Cerebellar cortex (tissue), 1 donor: ENCODE measurements around the gene MYB.

Source experiments
- DNase-seq: peaks from one replicate; pipeline ENCODE4 v3.0.0-alpha.2; 2015; ENCODE audit warnings: low spot score

Gene MYB

DNA sequence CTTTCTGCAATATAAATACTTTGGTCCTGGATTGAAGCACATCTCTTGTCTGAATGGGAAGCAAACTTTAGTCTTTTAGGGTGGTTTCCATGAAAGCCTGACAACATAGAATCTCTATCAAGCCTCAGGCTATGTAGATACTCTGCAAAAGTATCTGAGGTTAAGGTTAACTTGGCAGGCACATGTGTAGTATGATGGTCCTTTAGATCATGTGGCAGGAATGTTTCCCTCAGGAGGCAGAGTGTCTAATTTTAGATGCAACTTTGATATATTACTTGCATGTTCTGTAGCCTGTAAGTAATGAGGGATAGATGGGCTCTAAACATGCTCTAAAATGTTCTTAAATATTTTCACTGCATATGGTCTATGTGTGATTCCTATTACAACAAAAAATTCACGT, 8.2 kb downstream of the MYB start:
- DNase-seq: no peak

DNA sequence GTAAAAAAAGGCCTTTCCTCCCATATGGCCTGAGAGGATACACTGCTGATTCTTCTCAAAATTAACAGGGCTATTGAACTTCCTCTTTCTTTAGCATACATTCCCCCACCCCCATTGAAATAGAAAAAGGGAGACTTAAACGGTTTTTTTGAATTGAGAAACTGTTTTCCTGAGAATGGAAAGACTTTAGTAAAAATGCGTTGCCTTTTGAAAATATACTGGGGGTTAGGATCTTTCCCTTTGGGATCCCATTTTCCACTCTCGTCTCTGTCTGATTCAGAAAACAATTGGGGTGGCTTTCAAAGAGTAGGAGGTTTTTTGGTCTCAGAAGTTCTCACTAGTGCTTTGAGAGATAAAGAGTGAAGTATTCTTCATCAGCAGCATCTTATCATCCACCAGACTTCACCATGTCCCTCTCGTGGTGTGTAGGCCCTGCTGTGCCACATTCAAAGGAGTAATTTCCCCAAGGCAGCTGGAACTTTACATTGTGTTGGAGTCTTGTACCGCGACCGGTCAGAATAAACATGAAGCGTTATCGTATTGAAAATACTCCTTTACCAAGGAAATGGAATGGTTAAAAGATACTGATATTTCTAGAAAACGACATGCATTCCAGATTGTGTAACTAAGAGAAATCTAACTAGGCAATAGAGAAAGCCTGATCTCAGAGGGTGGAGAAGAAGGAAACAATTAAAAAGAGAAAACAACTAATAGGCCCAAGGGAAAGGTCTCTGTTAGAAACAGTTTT, 10.6 kb downstream of the MYB start:
- DNase-seq: no peak

DNA sequence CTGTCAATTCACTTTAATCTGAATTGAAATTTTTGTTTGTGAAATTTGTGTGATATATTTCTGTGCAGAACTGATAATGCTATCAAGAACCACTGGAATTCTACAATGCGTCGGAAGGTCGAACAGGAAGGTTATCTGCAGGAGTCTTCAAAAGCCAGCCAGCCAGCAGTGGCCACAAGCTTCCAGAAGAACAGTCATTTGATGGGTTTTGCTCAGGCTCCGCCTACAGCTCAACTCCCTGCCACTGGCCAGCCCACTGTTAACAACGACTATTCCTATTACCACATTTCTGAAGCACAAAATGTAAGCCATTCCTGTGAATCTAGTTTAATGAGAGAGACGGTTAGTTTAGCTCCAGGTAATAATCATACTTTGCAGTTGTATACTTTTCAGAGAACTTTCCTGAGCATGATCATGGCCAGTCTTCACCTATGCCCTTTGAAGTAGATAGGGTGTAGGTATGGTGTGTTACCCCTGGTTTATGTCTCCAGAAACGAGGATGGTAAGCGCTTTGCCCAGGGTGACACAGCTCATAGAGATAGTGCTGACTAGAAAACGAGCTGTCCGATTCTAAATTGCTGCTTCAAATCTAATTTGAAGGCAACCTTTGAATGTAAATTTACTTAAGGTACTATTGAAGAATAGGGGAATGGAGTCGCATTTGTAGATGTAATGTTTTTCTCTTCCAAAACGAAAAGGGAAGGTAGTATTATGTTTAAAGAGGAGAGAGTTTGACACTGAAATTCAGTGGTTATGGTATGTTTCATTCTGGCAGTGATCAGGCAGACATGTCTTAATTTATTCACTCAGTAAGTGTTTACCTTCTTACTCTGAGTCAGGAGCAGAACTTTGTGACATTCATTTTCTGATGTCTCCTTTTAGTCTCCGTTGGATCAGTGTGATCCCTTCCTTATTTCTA, 11.4 kb downstream of the MYB start:
- DNase-seq: no peak

DNA sequence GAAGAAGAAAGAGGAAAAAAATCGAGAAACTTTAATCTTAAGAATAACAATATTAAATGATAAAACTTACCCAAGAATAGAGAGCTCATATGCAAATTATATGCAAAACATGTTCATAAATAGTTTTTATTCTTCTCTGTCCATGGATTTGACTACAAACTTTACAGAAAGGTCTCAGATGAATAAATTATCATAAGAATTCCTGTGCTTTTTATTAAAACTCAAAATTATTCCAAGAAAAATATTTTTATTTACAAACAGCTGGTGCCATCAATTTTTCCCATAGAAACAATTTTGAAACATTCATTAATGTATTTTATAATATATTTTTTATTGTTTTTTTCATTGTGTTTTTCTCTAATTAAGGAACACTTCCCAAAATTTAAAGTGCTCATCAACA, 12.1 kb downstream of the MYB start:
- no peak for DNase-seq

DNA sequence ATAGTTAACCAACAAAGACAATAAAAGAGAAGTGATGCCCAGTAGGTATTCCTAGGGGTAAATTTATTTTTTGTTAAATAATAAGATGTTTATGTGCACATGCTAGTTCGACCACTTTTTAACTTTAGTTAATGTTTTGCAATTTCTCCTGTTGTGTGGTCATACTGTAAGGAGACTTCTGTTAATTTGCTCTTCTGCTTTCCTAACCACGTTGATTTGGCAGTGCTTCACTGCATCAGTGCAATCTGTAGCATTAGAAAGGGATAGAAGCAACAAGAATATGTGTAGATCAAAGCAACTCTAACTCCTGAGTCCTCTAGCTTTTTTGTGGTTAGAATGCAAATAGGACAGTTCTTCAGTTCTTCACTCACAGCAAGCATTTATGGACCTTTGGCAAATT, 13.9 kb downstream of the MYB start:
- DNase-seq: no peak

DNA sequence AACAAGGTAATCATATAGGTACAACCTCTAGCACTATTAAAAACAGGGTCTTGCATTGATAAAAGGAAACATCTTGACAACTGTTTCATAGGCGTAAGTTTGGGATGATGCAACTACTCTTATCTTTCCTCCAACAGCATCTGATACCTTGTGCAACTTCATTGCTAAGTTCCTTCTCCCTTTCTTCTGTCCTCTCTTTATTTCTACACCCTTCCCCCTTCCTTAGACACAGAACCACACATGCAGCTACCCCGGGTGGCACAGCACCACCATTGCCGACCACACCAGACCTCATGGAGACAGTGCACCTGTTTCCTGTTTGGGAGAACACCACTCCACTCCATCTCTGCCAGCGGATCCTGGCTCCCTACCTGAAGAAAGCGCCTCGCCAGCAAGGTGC, 14.4 kb downstream of the MYB start:
- no peak for DNase-seq

DNA sequence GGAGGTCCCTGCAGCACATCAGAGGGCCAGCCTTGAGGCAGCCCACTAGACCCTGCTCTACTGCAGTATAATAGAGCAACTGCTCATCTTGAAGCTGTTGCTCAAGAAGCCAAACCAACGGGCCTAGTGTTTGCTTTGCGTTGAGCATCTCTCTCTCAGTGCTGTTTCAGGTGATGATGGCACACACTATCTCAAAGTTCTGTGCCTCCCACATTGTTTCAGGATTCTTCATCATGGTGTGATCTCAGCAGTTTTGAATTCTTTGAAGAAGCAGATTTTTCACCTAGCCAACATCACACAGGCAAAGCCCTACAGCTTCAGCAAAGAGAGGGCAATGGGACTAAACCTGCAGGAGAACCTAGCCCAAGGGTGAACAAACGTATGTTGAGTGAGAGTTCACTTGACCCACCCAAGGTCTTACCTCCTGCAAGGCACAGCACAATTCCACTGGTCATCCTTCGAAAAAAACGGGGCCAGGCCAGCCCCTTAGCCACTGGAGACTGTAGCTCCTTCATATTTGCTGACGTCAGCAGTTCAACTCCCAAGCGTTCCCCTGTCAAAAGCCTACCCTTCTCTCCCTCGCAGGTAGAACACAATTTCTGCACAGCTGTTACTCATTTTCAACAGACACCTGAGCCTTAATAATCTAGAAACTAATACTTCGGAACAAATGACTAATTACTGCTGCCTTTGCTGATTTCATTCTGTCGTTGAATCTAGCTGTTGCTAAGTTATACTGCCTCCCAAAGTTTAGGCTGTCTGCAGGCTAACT, 15.8 kb downstream of the MYB start:
- no peak for DNase-seq

DNA sequence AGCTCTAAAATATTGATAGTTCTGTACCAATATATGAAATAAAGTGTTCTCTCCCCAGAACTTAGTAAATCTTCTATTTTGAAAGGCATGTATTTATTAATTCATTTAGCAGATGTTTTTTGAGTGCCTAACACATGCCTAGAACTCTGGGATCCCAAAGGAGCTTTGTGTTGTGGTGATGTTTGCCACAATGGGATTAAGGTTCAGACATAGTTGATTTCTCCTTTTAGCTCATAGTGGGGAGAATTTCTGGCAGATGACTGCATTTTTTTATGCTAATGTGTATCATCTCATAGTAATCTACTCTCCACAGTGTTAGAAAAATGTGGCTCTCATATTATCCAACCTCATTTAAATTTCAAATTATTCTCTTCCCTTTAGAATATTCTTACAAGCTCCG, 21.7 kb downstream of the MYB start:
- DNase-seq: no peak

DNA sequence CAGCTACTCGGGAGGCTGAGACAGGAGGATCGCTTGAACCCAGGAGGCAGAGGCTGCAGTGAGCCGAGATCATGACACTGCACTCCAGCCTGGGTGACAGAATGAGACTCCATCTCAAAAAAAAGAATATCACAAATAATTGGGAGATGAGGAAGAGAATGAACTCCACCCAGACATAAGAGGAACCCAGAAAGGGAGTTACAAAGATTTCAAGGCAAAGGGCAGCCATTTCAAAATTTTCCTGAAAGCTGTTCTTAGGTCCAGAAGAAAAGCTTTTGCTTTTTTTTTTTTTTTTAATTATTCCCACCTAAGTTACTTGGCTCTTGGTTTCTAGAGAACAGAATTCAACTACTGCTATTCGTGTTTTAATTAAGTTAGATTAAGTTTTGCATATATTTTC, 23.8 kb downstream of the MYB start:
- no peak for DNase-seq

DNA sequence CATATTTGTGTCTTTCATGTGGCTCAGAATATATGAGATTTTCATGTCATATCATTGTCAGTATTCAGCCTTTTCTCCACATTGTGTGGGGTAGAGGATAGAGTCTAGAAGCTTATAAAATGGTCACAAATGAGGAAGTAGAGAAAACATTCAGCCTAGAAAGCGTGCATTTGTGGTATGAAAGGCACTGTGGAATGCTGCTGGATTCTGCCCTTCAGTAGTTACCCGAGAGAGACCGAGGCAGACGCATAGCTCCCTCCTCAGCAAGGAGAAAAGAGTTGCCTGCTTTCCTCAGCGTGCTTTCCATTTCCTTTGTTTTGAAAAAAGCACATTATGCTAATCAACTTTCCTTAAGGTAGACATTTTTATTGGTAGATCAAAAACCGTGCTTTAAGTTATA, 28.7 kb downstream of the MYB start:
- no peak for DNase-seq

DNA sequence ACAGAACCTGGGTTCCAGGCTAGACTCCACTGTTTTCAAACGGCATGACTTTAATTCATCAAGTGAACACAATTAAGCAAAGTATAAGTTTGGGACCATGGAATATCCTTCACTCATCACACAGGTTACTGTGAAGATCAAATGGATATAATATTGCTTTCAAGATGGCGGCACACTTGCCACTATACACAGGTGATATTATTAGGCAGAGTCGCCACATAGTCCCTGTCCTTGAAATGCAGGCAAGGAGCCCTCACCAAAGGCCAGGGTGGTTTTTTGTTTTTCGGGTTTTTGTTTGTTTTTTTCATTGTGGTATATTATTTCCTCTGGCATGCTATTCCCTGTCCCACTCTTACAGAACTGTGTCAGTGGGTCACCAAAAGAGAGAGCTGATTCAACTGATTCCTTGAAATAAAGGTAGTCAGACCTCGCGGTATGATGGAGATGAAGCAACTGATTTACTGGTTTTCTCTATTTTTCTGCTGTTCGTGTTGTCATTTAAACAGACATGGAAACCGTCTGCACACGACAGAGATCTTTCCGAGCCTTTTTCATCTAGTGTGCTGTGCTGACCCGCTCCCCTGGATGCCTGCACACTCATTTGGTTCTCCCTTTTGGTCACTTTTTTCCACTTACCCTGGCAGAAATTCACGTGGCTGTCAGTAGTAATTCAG, 29.7 kb downstream of the MYB start:
- DNase-seq: no peak

DNA sequence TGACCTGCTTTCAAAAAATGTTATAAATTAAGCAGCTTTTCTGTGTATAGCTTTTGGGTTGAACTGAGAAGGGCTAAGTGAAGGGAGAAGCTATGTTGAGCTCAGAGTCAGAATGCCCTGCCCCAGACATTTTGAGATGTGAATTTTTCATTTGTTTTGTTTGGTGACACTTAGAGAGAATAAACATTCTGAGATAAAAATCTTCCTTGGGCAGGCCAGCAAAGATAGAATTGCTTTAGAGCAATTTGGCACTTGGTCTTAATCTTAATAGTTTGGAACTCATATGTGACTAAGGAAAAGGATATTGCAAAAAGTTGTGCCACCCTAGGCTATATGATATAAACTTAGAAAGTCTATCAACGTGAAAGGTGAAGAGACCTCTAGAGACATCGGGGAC, 30.2 kb downstream of the MYB start:
- no peak for DNase-seq

DNA sequence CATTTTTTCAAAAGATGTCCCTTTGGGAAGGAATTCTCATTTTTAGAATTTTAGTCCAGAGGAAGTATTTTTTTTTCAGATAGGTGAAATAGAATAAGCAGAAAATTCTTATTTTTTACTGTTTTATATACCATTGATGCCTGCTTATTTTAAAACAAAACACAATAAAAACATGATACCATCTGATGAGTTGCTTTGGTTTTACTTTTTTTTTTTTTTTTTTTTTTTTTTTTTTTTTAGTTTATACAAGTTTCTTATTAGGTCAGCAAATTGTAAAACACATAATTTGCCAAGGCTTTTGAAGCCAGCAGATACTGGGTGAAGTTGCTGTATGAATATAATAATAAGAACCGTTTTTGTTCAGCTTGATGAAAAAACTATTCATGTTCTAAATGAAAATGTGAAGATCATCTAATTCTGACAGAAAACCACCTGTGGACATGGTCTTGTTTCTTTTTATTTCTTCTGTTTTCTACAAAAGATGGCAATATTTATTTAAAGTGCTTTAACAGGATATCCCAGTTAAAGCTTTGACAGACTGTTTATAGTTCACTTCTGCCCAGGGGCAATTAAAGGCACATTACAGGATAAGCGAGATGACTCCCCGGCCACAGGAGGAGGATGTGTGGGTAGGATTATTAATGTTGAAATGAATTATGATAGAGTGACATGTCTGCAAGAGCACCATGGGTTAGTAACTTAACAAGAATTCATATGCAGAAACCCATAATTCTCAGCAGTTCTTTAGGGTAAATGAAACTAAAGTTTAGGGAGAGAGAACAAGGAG, 31.1 kb downstream of the MYB start:
- no peak for DNase-seq

DNA sequence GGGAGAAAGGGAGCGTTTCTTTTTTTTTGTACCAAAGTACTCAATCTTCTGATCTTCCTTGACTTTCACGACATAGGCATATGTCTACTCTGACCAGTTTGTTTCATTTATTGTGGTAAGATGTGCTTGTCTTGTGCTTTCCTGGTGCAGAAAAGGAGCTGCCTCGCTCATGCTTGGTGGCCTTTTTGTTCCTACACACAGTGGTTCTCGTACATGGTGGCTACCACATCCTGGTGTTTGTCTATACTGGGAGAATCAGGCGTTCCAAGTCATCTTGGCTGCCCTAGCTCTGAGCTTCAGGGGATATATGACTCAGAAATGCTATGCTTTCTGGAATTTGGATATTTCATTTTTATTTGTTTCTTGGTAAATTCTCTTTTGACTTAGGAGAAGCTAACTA, 31.8 kb downstream of the MYB start:
- DNase-seq: no peak

DNA sequence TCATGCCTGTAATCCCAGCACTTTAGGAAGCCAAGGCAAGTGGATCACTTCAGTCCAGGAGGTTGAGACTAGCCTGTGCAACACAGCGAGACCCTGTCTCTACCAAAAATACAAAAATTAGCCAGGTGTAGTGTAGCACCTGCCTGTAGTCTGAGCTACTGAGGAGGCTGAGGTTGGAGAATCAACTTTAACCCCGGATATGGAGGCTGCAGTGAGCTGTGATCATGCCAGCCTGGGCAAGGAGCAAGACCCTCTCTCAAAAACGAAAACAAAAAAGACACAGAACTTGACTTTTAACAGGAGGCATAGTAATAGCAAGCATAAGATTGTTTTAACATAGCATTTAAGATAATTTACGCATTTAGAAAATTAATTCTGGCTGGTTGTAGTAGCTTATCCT, 32.5 kb downstream of the MYB start:
- no peak for DNase-seq

DNA sequence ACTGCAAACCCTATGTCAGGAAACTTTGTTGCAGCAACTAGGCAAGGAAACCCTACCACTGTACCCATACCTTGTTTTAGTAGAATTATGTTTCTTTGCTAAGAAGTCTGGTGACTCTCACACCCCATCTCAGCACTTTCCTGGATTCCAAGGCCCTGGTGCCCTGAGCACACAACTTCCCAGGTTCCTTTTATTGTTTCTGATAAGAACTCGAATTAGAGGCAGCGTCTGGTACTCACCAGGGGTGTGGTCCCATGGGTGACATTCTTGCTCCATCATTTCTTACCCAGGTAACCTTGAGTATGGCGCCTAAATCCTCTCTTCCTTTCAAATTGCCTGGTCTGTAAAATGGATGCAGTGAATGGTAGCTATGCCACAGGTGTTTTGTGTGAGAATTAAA, 34.1 kb downstream of the MYB start:
- no peak for DNase-seq

DNA sequence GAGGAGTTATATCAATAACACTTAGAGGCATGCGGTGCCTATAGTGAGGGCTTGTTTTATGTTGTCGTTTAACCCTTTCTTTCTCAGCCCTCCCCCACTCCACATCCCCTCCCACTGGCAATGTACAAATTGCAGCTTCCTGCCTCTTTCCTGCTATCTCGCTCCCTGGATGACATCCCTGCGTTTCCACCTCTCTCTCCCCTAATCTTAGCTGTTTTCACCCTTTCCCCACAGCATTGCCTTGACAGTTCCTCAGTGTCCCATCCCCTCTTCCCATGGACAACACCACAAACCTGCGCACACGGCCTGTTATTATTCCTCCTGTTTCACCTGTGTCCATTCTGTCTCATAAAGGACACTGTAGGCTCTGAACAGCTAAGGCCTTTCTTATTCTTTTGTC, 34.5 kb downstream of the MYB start:
- DNase-seq: no peak

DNA sequence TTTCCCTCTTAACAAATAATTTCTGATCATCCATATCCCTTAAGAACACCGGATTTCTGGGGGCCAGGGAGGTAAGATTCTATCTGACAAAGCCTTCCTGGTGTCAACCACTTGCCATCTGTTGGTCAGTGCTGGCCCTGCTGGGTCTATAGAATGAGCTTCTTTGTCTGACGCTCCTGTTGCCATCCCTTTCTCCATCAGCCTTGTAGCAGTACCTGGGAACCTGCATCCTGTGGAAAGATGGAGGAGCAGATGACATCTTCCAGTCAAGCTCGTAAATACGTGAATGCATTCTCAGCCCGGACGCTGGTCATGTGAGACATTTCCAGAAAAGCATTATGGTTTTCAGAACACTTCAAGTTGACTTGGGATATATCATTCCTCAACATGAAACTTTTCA, 36.6 kb downstream of the MYB start:
- no peak for DNase-seq

DNA sequence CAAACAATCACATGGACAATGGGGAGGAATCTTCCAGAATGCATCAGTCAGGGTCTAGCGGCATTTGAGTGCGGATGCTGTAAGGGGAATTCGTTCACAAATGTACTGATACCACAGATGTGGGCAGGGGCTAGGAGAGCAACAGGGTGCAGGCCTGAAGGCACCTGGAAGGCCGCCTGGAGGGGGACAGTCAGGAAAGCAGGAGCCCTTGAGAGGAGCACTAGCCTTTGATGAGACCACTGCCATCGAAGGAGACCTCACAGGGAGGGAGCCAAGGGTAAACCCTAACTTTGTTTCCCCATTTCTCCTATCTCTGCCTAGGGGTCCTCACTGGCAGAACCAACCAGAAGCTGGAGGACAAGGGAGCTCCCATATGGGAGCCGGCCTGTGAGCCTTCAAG, 38.2 kb downstream of the MYB start:
- DNase-seq: no peak

DNA sequence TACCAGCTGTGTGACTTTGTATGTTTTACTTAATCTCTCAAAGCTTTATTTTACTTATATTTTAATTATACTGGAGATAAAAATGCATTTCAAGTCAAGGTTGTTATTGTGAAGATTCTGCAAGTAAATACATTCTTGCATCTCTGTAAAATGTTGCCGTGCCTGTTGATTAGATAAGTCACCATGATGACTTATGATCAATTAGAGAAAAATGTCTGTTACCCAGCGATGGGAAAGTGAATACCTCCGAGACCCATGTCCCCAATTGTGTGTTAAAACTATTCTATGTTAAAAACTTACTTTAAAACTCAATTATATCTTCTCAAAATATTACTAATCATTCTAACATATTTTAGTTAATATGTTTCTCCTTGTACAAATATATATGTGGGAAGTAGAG, 39.9 kb downstream of the MYB start:
- DNase-seq: no peak

DNA sequence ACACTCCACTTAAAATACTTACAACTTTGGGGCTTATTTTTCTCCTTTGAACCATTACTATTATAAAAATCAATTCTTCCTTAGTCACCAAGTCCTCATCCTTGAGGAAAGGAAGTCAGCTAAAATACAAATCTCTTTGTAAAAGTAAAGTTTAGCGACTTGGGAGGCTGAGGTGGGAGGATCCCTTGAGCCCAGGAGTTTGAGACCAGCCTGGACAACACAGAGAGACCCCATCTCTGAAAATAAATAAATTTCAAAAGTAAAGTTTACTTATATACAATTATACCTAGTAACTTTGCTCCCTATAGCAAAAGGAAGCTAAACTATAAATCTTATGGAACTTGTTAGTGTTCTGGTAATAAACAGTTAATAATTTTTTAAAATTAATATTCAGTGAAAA, 40.4 kb downstream of the MYB start:
- DNase-seq: no peak
